DMS 273 (cell line): ENCODE data around the gene RHBDL3.

ENCODE experiments used
- DNase-seq: peaks from one replicate; lab custom pipeline; 2025; ENCODE audit not compliant: unreplicated experiment; lab: John Stamatoyannopoulos, UW

RHBDL3 gene

GRCh38 chr17:32356378-32356743 is 90.7 kb downstream of the RHBDL3 start:
- DNase-seq, result no peak

GRCh38 chr17:32356750-32357149 is 91.1 kb downstream of the RHBDL3 start:
- DNase-seq, result no peak

GRCh38 chr17:32357615-32358014 is 92.0 kb downstream of the RHBDL3 start:
- no peak for DNase-seq

GRCh38 chr17:32361270-32361669 is 95.6 kb downstream of the RHBDL3 start:
- DNase-seq, result no peak

- no peak for DNase-seq
These were observed 104.8 kb downstream of the RHBDL3 start for GRCh38 chr17:32370426-32370825.
